PFSK-1 (cell line): ENCODE measurements around the gene ANKRD10.

ENCODE experiments used
- POLR2AphosphoS5 ChIP-seq: IDR thresholded peaks from 2 replicates; pipeline ENCODE4 v1.6.1; 2012; ENCODE audit warnings: low read depth, mild to moderate bottlenecking, control low read depth, low read length, moderate library complexity
- TAF1 ChIP-seq: IDR thresholded peaks from 2 replicates; pipeline ENCODE4 v1.6.1; 2012; ENCODE audit warnings: low read length, control low read depth, borderline replicate concordance; ENCODE audit not compliant: insufficient read depth

GRCh38 chr13:110867380-110867779 lies 47.5 kb downstream of the ANKRD10 start:
- TF ChIP-seq POLR2AphosphoS5 (no peak), TAF1 (no peak)
